Kidney (tissue), 22 donors: ENCODE results near the gene OR51L1. TPM values are rescaled to one million over a fixed set of nuclear protein-coding genes. Genes with fewer than 3 reads are reported as not detected.
"Not testable (repeated sequence)": the region's sequence is repeated elsewhere in the genome, so short reads cannot be mapped to it uniquely, and the experiment has no call there.

ENCODE experiments used
- DNase-seq, 5 donors: peaks; one replicate each; pipeline ENCODE4 v3.0.0-alpha.2; 2013 to 2020
- FAIRE-seq: peaks from 2 replicates; lab custom pipeline; 2012; peaks lifted over from hg19 to GRCh38; lab: Jason Lieb, UNC
- H3K27ac ChIP-seq, 2 donors: one replicate each; pipeline ENCODE4 v1.7.0; 2013; ENCODE audit warnings: low read depth in 2 of 2, low read length in 2 of 2, inconsistent platforms in 1 of 2
- H3K27me3 ChIP-seq: one replicate; pipeline ENCODE4 v1.7.1; 2013; ENCODE audit warnings: low read length, inconsistent platforms; ENCODE audit not compliant: control insufficient read depth, insufficient read depth
- H3K36me3 ChIP-seq, 3 donors: one replicate each; pipeline versions ENCODE4 v1.7.0 to v1.7.1; 2013; ENCODE audit warnings: low read length in 3 of 3, control low read depth in 1 of 3, inconsistent platforms in 1 of 3; ENCODE audit not compliant: insufficient read depth in 3 of 3, control insufficient read depth in 2 of 3
- H3K4me1 ChIP-seq, 3 donors: one replicate each; pipeline versions ENCODE4 v1.7.0 to v1.7.1; 2013; ENCODE audit warnings: low read length in 3 of 3, inconsistent platforms in 1 of 3, low read depth in 1 of 3; ENCODE audit not compliant: control insufficient read depth in 2 of 3, insufficient read depth in 2 of 3
- H3K4me3 ChIP-seq, 3 donors: one replicate each; pipeline versions ENCODE4 v1.7.0 to v1.8.1; 2013; ENCODE audit warnings: low read length in 3 of 3, control low read depth in 1 of 3, inconsistent platforms in 1 of 3
- H3K9ac ChIP-seq, 3 donors: one replicate each; pipeline versions ENCODE4 v1.7.0 to v1.7.1; 2013; ENCODE audit warnings: low read length in 3 of 3, control low read depth in 1 of 3, inconsistent platforms in 1 of 3
- H3K9me3 ChIP-seq, 3 donors: one replicate each; pipeline versions ENCODE4 v1.7.0 to v1.7.1; 2013; ENCODE audit warnings: low read length in 3 of 3, control low read depth in 1 of 3, inconsistent platforms in 1 of 3; ENCODE audit not compliant: control insufficient read depth in 2 of 3, insufficient read depth in 1 of 3
- intact Hi-C: fragments of 100-400 bp; cut with DNase I; formaldehyde crosslinking; loops from one replicate; pipeline ENCODE4 v1.11.1; 2022
- long read RNA-seq, 10 donors: library from polyadenylated mRNA in 1 of 10; unstranded in 1 of 10; transcript quantifications; one replicate each; pipeline ENCODE4 v2.0.0 and lab custom pipeline, GENCODE V29; 2021 to 2026
- polyA plus RNA-seq: library from polyadenylated mRNA; stranded (reverse); fragments of 350-450 nt; fragmentation: Illumina TruSeq; extraction: RNeasy Lipid Tissue Mini Kit (QIAGEN cat#74804); gene quantifications from one replicate; pipeline ENCODE4 v1.2.3, GENCODE V29; 2014; ENCODE audit warnings: low read depth, low replicate concordance; ENCODE audit not compliant: insufficient read depth
- total RNA-seq: library from RNA; stranded (reverse); fragmentation: NEBNext Ultra II Directional; extraction: Animal tissue kit (Norgen Biotek cat#: 25700); gene quantifications from one replicate; pipeline ENCODE4 v1.2.1, GENCODE V29; 2021
- TF ChIP-seq, protein P1 (sequence below): IDR thresholded peaks from 3 replicates; pipeline ENCODE4 v1.5.1; 2012; ENCODE audit warnings: mild to moderate bottlenecking, moderate library complexity, borderline replicate concordance; ENCODE audit not compliant: insufficient read depth; ENCODE audit errors: extremely low read depth
- donor health status: control.
- donor health status: control.
- donor health status: control.
- donor health status: control.
- donor health status: control.
- donor health status: DM: yes; HTN: yes; CAD: no.
- donor health status: Normal renal cell carcinoma (clear cell type).

Gene OR51L1, protein sequence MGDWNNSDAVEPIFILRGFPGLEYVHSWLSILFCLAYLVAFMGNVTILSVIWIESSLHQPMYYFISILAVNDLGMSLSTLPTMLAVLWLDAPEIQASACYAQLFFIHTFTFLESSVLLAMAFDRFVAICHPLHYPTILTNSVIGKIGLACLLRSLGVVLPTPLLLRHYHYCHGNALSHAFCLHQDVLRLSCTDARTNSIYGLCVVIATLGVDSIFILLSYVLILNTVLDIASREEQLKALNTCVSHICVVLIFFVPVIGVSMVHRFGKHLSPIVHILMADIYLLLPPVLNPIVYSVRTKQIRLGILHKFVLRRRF
- not detected for total RNA-seq
- polyA plus RNA-seq = not detected
- long read RNA-seq, donor 1 = 0 reads
- long read RNA-seq, donor 2 = 0 reads
- long read RNA-seq, donor 3 = 0 reads
- long read RNA-seq, donor 4 = 0 reads
- long read RNA-seq, donor 5 = 0 reads
- long read RNA-seq, donor 6 = 0 reads
- long read RNA-seq, donor 7 = 0 reads
- long read RNA-seq, donor 8 = 0 reads
- long read RNA-seq, donor 9 = 0 reads
- long read RNA-seq, donor 10 = 0 reads

DNA sequence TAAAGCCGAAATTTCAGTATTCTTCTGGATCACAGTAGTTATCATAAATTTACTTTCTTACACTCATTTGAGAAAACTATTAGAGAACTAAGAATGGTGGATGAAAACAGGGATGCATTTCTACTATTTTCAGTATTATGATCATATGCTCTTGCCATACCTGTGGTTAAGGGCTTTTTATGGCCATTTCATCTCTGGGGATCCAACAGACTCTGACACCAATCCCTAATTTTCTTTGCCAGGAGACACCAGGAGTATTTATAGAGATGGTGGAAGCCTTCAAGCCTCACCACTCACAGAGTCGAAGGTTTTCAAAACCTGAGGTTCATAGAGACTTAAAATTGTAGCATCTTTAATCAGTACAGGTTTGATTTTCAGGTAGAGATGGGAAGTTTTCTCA is at the start of gene OR51L1:
Gene OR51L1, plus strand, starts transcription at position 301 of the 400 bp plus-strand sequence. CDS start 4,132 bp downstream, outside the sequence.
- H3K4me3 ChIP-seq = no peak within 1 kb of the TSS
- no peaks in the 10 kb centered on the region for H3K9me3 ChIP-seq
- TF ChIP-seq, protein P1, sequence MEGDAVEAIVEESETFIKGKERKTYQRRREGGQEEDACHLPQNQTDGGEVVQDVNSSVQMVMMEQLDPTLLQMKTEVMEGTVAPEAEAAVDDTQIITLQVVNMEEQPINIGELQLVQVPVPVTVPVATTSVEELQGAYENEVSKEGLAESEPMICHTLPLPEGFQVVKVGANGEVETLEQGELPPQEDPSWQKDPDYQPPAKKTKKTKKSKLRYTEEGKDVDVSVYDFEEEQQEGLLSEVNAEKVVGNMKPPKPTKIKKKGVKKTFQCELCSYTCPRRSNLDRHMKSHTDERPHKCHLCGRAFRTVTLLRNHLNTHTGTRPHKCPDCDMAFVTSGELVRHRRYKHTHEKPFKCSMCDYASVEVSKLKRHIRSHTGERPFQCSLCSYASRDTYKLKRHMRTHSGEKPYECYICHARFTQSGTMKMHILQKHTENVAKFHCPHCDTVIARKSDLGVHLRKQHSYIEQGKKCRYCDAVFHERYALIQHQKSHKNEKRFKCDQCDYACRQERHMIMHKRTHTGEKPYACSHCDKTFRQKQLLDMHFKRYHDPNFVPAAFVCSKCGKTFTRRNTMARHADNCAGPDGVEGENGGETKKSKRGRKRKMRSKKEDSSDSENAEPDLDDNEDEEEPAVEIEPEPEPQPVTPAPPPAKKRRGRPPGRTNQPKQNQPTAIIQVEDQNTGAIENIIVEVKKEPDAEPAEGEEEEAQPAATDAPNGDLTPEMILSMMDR = no peak
- no peak within 1 kb of the TSS for H3K27ac ChIP-seq
- H3K27me3 ChIP-seq = no peaks in the 10 kb centered on the region
- DNase-seq = no peak
- no peaks in the 10 kb centered on the region for H3K36me3 ChIP-seq
- no peak for FAIRE-seq
- H3K9ac ChIP-seq = no peak within 1 kb of the TSS
- intact Hi-C loops = no loop called here
- no peaks in the 10 kb centered on the region for H3K4me1 ChIP-seq

DNA sequence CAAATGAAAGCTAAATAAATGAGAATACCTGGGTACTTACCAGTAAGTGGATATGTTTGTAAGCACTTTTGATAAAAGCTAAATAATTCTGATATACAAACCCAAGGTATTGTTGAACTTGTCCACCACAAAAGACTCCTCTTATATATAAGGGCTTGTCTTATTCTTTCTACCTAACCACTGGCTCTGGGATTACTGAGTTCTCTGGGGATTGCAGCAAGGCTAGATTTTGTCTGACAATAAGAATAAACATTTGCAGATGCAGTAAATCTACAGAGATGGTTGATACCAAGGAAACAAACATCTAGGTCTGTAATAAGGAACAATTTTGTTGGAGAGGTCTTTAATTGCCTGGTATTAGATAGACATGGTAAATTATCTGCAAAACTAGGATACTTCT is 47.1 kb upstream of the OR51L1 start, which contains the start of gene OR51A4:
Gene OR51A4, minus strand, starts transcription at position 101 of the 400 bp plus-strand sequence. CDS start 505 bp downstream, outside the sequence.
- TF ChIP-seq, protein P1 = no peak
- no peak for FAIRE-seq
- no peaks in the 10 kb centered on the region for H3K36me3 ChIP-seq

DNA sequence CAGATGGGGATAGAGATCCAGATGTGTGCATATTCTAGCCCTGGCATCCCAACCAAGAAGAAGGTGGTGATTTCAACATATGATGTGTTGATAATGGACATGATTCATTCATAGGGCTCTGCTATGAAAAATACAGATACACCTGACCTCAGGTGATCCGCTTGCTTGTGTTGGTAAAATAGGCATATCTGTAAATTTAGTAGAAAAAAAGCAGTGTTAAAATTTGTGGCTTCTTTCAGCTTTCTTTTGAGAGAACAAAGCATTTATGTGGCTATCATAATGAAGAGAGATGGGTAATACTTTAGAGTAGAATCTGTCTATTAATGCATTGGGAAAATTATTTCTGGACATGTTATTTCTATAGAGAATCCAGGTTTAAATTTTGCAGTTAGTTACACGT is 39.0 kb upstream of the OR51L1 start, which contains the start of gene OR51A2:
Gene OR51A2, minus strand, starts transcription at position 101 of the 400 bp plus-strand sequence. Its CDS starts 0 bp downstream, at position 101.
- H3K4me3 ChIP-seq, FAIRE-seq, H3K9me3 ChIP-seq, H3K36me3 ChIP-seq, H3K9ac ChIP-seq, H3K27me3 ChIP-seq, intact Hi-C loops, H3K4me1 ChIP-seq, DNase-seq, H3K27ac ChIP-seq: not testable (repeated sequence)

More for the DNA sequence above, 47.1 kb upstream of the OR51L1 start, which contains the start of gene OR51A4:
- Histone ChIP-seq H3K4me1 (no peaks in the 10 kb centered on the region), H3K9me3 (no peaks in the 10 kb centered on the region), H3K27me3 (no peaks in the 10 kb centered on the region), H3K4me3 (no peak within 1 kb of the TSS), H3K9ac (no peak within 1 kb of the TSS), H3K27ac (no peak within 1 kb of the TSS)
- DNase-seq = no peak
- intact Hi-C loops = no loop called here

DNA sequence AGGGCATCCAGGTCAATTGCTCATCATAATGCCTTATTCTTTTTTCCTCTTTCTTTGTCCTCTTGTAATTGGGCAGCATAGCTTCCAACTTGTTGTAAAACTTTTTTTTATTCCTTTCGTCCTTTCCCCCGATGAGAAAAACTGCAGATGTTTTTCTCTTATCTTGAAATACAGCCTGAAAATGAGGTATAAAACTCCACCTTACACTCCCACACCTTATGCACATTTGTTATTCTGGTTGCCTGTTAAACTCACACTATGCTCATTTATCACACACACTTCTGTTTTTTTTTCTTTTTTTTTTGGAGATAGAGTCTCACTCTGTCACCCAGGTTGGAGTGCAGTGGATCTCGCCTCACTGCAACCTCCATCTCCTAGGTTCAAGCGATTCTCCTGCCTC is 37.3 kb upstream of the OR51L1 start:
- no peak overlapping the region for H3K4me3 ChIP-seq
- no peak for DNase-seq
- intact Hi-C loops = no loop called here

More for the DNA sequence above, 37.3 kb upstream of the OR51L1 start:
- H3K9ac ChIP-seq = no peak overlapping the region
- no peaks in the 10 kb centered on the region for H3K4me1 ChIP-seq
- no peak overlapping the region for H3K27ac ChIP-seq
- H3K36me3 ChIP-seq = no peaks in the 10 kb centered on the region
- FAIRE-seq = no peak
- TF ChIP-seq, protein P1 = no peak
- H3K9me3 ChIP-seq = no peaks in the 10 kb centered on the region
- H3K27me3 ChIP-seq = no peaks in the 10 kb centered on the region
